Mammary epithelial cell (primary cell): Measurements from ENCODE around the gene PHIP.

Experiments used
- CTCF ChIP-seq, 2 donors: IDR thresholded peaks in 1 of 2; conservative IDR thresholded peaks in 1 of 2; 2 replicates each; pipeline ENCODE4 v1.5.1; 2011 to 2012; ENCODE audit warnings: inconsistent platforms in 2 of 2, low read length in 2 of 2, mild to moderate bottlenecking in 2 of 2, control low read depth in 1 of 2, low read depth in 1 of 2; ENCODE audit not compliant: insufficient read depth in 1 of 2; ENCODE audit errors: extremely low read depth in 1 of 2
- EZH2 ChIP-seq: IDR thresholded peaks from 2 replicates; pipeline ENCODE4 v1.6.1; 2012; ENCODE audit warnings: low read length, inconsistent platforms, borderline replicate concordance

- TF ChIP-seq EZH2 (no peak), CTCF (conservative IDR thresholded peaks at IDR 0.05 in 1 of 2, IDR thresholded peaks at IDR 0.05 in 1 of 2; ENCODE audit: extremely low read depth in 1 of 2, insufficient read depth in 1 of 2, low read depth in 1 of 2, low read length in 2 of 2) (no peak)
Measured at GRCh38 chr6:79042799-79043126, 35.3 kb downstream of the PHIP start.
